K562 (cell line): Measurements from ENCODE around the gene VPS13D. TPM values are rescaled to one million over a fixed set of nuclear protein-coding genes. Genes with fewer than 3 reads are reported as not detected.

Source experiments
- ADNP ChIP-seq: fragments of 200-800 bp; sonication (Bioruptor generic); IDR thresholded peaks from 2 replicates; pipeline ENCODE4 v1.6.1; 2016; ENCODE audit warnings: missing genetic modification characterization, missing compliant biosample characterization
- BMI1 ChIP-seq: fragments of 150-350 bp; IDR thresholded peaks from 2 replicates; pipeline ENCODE4 v1.6.1; 2014; ENCODE audit warnings: low read length
- CBX5 ChIP-seq: IDR thresholded peaks from 2 replicates; pipeline ENCODE4 v1.6.1; 2014; ENCODE audit warnings: low read depth, borderline replicate concordance
- CHD4 ChIP-seq: fragments of 200-600 bp; sonication (generic); IDR thresholded peaks from 3 replicates; pipeline ENCODE4 v1.6.1; 2012; ENCODE audit warnings: low read depth, mild to moderate bottlenecking, mixed read lengths, low read length, inconsistent platforms; ENCODE audit not compliant: insufficient read depth, insufficient replicate concordance, poor library complexity, severe bottlenecking
- HNRNPH1 ChIP-seq: fragments of 200-400 bp; formaldehyde crosslinking; optimal IDR thresholded peaks from 2 replicates; pipeline ENCODE3; 2017; ENCODE audit warnings: low read depth, mild to moderate bottlenecking, low read length, moderate library complexity
- IRF2 ChIP-seq: sonication (generic); formaldehyde crosslinking; IDR thresholded peaks from 2 replicates; pipeline ENCODE4 v1.8.1; 2022; ENCODE audit warnings: mild to moderate bottlenecking, missing genetic modification reagents
- KDM5B ChIP-seq: fragments of 200-600 bp; sonication (generic); IDR thresholded peaks from 2 replicates; pipeline ENCODE4 v1.6.1; 2012; ENCODE audit warnings: low read depth, mild to moderate bottlenecking, moderate library complexity, low read length, control low read depth, inconsistent platforms; ENCODE audit not compliant: insufficient replicate concordance
- NCOA2 ChIP-seq, 2 experiments: fragments of 450-650 bp; IDR thresholded peaks; 2 replicates each; pipeline ENCODE4 v1.6.1; 2018; ENCODE audit warnings: mild to moderate bottlenecking in 2 of 2, moderate library complexity in 1 of 2; ENCODE audit not compliant: partially characterized antibody in 2 of 2
- POLR2G ChIP-seq: fragments of 200-400 bp; formaldehyde crosslinking; IDR thresholded peaks from 2 replicates; pipeline ENCODE4 v1.6.1; 2017; ENCODE audit warnings: low read depth, mild to moderate bottlenecking, antibody characterized with exemption, low read length, moderate library complexity
- POU5F1 ChIP-seq: fragments of 150-350 bp; IDR thresholded peaks from 2 replicates; pipeline ENCODE4 v1.6.1; 2014; ENCODE audit warnings: borderline replicate concordance, low read length, low read depth, mild to moderate bottlenecking; ENCODE audit not compliant: partially characterized antibody
- SIN3B ChIP-seq: fragments of 450-650 bp; IDR thresholded peaks from 2 replicates; pipeline ENCODE4 v1.6.1; 2017; ENCODE audit warnings: low read depth, mild to moderate bottlenecking, moderate library complexity
- SMARCA5 ChIP-seq: fragments of 450-650 bp; IDR thresholded peaks from 2 replicates; pipeline ENCODE4 v1.6.1; 2016
- SMC3 ChIP-seq: conservative IDR thresholded peaks from 2 replicates; pipeline ENCODE4 v1.6.1; 2011; ENCODE audit warnings: low read depth, low read length, improper control_type of control experiment; ENCODE audit not compliant: insufficient read depth
- STAG1 ChIP-seq: sonication (generic); formaldehyde crosslinking; IDR thresholded peaks from 2 replicates; pipeline ENCODE4 v1.5.0; 2020; ENCODE audit warnings: missing genetic modification reagents, borderline replicate concordance
- YBX1 ChIP-seq: fragments of 450-650 bp; IDR thresholded peaks from 2 replicates; pipeline ENCODE4 v1.7.1; 2016; ENCODE audit warnings: mild to moderate bottlenecking
- ZBTB17 ChIP-seq: fragments of 450-650 bp; formaldehyde crosslinking; IDR thresholded peaks from 2 replicates; pipeline ENCODE4 v1.4.0; 2020; ENCODE audit warnings: mild to moderate bottlenecking
- ZNF12 ChIP-seq: sonication (generic); formaldehyde crosslinking; IDR thresholded peaks from 2 replicates; pipeline ENCODE4 v1.4.0; 2020; ENCODE audit warnings: mild to moderate bottlenecking, missing genetic modification reagents
- ZNF124 ChIP-seq: sonication (generic); formaldehyde crosslinking; IDR thresholded peaks from 2 replicates; pipeline ENCODE4 v1.8.1; 2022; ENCODE audit warnings: missing genetic modification reagents
- ZNF561 ChIP-seq: fragments of 450-650 bp; formaldehyde crosslinking; conservative IDR thresholded peaks from 2 replicates; pipeline ENCODE4 v1.4.0; 2020; ENCODE audit warnings: mild to moderate bottlenecking, moderate library complexity
- ZNF764 ChIP-seq: fragments of 250-450 bp; sonication (Bioruptor Pico); IDR thresholded peaks from 2 replicates; pipeline ENCODE4 v1.4.0; 2020; ENCODE audit warnings: low read depth, mild to moderate bottlenecking, moderate library complexity
- polyA plus RNA-seq, 8 experiments: library from polyadenylated mRNA; depleted of rRNA in 4 of 8; stranded (reverse) in 5 of 8; unstranded in 3 of 8; fragments of >200 nt; fragmentation: Nextera tagmentation in 2 of 8; fragmentation: Illumina TruSeq in 1 of 8; extraction: Ambion mirVana in 2 of 8; extraction: Trizol in 1 of 8; gene quantifications; 2 replicates each; pipeline versions ENCODE4 v1.2.1 to v1.2.3, GENCODE V29; 2011 to 2014; ENCODE audit warnings: inconsistent platforms in 1 of 8, missing spikeins in 1 of 8
- total RNA-seq, 7 experiments: library from RNA; depleted of rRNA in 6 of 7; stranded (reverse); fragments of >200 nt in 6 of 7; fragmentation: Illumina TruSeq in 2 of 7; extraction: Trizol in 2 of 7; gene quantifications; 2 replicates each; pipeline versions ENCODE4 v1.2.1 to v1.2.3, GENCODE V29; 2011 to 2021; ENCODE audit warnings: low replicate concordance in 1 of 7
- TF ChIP-seq, protein P1 (sequence below): sonication (generic); formaldehyde crosslinking; IDR thresholded peaks from 2 replicates; pipeline ENCODE4 v1.8.0; 2022; ENCODE audit warnings: missing genetic modification reagents, mild to moderate bottlenecking, borderline replicate concordance
- TF ChIP-seq, protein P2 (sequence below): sonication (generic); formaldehyde crosslinking; IDR thresholded peaks from 2 replicates; pipeline ENCODE4 v1.8.0; 2022; ENCODE audit warnings: mild to moderate bottlenecking, missing genetic modification reagents

VPS13D gene
- total and polyA plus RNA-seq, 9 of the 15 experiments (the other 6 are each of a cell fraction or from before 2014, with no cell fraction given): 6.1 to 51.5 (median 38.5) TPM

DNA sequence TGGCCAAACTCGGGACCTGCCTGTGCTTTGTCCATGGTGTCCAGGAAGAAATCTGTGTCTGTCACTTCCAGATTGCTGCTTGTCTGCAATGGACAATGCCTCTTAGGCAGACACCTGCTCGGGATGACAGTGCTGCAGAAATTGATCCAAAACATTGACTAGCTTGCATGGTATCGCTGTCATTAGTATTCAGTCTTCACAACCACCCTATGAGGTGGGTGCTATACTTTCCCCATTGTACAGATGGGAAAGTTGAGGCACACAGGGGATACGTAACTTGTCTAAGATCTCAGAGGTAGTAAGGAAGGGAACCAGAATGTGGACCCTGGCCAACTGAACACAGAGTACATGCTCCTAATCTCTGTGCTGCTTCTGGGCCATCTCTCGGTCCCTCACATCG is 249.5 kb downstream of the VPS13D start (continued):
- TF ChIP-seq, protein P1, sequence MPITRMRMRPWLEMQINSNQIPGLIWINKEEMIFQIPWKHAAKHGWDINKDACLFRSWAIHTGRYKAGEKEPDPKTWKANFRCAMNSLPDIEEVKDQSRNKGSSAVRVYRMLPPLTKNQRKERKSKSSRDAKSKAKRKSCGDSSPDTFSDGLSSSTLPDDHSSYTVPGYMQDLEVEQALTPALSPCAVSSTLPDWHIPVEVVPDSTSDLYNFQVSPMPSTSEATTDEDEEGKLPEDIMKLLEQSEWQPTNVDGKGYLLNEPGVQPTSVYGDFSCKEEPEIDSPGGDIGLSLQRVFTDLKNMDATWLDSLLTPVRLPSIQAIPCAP: no peak
- TF ChIP-seq BMI1 (no peak), YBX1 (no peak), CHD4 (peak; percentile 86), POLR2G (no peak), SIN3B (no peak), SMC3 (no peak), IRF2 (CRISPR knock-in tag) (no peak), SMARCA5 (peak; percentile 83; the same call in 1 of the 2 replicates), HNRNPH1 (no peak), ZNF124 (CRISPR knock-in tag) (no peak), ZNF561 (CRISPR knock-in tag) (no peak), POU5F1 (no peak), ADNP (tag) (peak; percentile 84), STAG1 (no peak), ZBTB17 (CRISPR knock-in tag) (no peak), ZNF764 (CRISPR knock-in tag) (no peak), ZNF12 (CRISPR knock-in tag) (no peak), CBX5 (no peak), NCOA2 (IDR thresholded peaks at IDR 0.05; ENCODE audit: partially characterized antibody in 2 of 2) (no peak), KDM5B (no peak)
- TF ChIP-seq, protein P2, sequence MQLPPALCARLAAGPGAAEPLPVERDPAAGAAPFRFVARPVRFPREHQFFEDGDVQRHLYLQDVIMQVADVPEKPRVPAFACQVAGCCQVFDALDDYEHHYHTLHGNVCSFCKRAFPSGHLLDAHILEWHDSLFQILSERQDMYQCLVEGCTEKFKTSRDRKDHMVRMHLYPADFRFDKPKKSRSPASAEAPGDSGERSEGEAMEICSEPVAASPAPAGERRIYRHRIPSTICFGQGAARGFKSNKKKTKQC (CRISPR knock-in tag): no peak
